WTC11 (cell line): ENCODE data around the gene ABCB1.

Source experiments
- CTCF ChIP-seq: fragments of 200-600 bp; IDR thresholded peaks from 2 replicates; pipeline ENCODE4 v1.8.0; 2022; ENCODE audit warnings: antibody characterized with exemption
- FOXJ3 ChIP-seq: sonication (generic); formaldehyde crosslinking; IDR thresholded peaks from 2 replicates; pipeline ENCODE4 v1.9.0; 2021; ENCODE audit warnings: missing genetic modification reagents, mild to moderate bottlenecking, borderline replicate concordance
- FOXK1 ChIP-seq: sonication (generic); formaldehyde crosslinking; IDR thresholded peaks from 2 replicates; pipeline ENCODE4 v1.8.0; 2022; ENCODE audit warnings: mild to moderate bottlenecking, moderate library complexity, missing genetic modification reagents
- HMGXB4 ChIP-seq: sonication (generic); formaldehyde crosslinking; IDR thresholded peaks from 2 replicates; pipeline ENCODE4 v1.8.1; 2023; ENCODE audit warnings: mild to moderate bottlenecking, moderate library complexity, missing genetic modification reagents
- NR1H2 ChIP-seq: sonication (generic); formaldehyde crosslinking; IDR thresholded peaks from 2 replicates; pipeline ENCODE4 v1.9.0; 2021; ENCODE audit warnings: mild to moderate bottlenecking, moderate library complexity, missing genetic modification reagents
- NR3C1 ChIP-seq: sonication (generic); formaldehyde crosslinking; conservative IDR thresholded peaks from 2 replicates; pipeline ENCODE4 v1.8.1; 2023; ENCODE audit warnings: low read depth, mild to moderate bottlenecking, missing genetic modification reagents
- PREB ChIP-seq: sonication (generic); formaldehyde crosslinking; IDR thresholded peaks from 2 replicates; pipeline ENCODE4 v1.8.1; 2022; ENCODE audit warnings: mild to moderate bottlenecking, missing genetic modification reagents, moderate library complexity, borderline replicate concordance
- USF1 ChIP-seq: sonication (generic); formaldehyde crosslinking; IDR thresholded peaks from 2 replicates; pipeline ENCODE4 v1.8.0; 2022; ENCODE audit warnings: mild to moderate bottlenecking, missing genetic modification reagents
- USF2 ChIP-seq: sonication (generic); formaldehyde crosslinking; IDR thresholded peaks from 2 replicates; pipeline ENCODE4 v1.8.1; 2023; ENCODE audit warnings: mild to moderate bottlenecking, missing genetic modification reagents, moderate library complexity

- TF ChIP-seq FOXK1 (CRISPR knock-in tag): no peak
- TF ChIP-seq NR1H2 (CRISPR knock-in tag): no peak
- no peak for TF ChIP-seq FOXJ3 (CRISPR knock-in tag)
- TF ChIP-seq NR3C1 (CRISPR knock-in tag): no peak
- no peak for TF ChIP-seq USF1 (CRISPR knock-in tag)
- no peak for TF ChIP-seq HMGXB4 (CRISPR knock-in tag)
- TF ChIP-seq USF2 (CRISPR knock-in tag): no peak
- TF ChIP-seq CTCF: no peak
- TF ChIP-seq PREB (CRISPR knock-in tag): no peak
Observed at GRCh38 chr7:87541648-87542047, 59.0 kb downstream of the ABCB1 start.
